ENCODE measurements around the gene OSTM1.

DNA sequence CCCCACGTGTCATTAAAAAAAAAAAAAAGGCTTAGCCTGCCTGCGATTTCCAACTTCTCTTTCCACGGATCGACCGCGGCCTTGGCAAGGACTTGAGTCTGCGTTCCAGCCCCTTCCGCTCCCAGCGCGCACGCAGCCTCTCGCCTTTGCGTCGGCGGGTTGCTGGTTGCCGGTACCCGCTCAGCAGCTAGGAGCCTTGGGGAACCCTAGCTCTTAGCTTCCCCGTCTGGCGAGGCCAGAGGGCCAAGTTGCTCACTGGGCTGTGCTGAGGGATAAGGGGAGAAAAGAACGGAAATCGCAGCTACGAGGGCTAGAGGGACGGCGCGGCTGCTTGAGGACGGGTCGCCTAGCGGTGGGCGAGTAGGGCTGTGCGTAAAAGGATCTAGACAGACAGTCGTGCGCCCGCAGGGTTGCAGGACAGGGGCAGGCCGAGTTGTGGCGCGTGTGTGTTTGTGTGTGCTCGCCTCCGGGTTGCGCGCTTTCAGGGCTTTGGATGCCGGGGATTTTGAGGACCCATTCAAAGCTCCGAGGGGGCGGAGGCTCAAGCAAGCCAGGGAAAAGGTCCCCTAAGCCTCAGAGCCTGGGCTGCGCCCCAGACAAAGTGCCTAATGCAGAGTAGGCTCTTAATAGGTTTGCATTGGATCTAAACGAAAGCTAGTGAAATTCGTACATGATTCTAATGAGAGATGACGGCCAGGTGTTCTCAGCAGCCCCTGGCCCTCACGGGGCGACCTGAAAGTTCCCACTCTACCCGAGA is 40.5 kb upstream of the OSTM1 start:
- TF ChIP-seq, protein P1, sequence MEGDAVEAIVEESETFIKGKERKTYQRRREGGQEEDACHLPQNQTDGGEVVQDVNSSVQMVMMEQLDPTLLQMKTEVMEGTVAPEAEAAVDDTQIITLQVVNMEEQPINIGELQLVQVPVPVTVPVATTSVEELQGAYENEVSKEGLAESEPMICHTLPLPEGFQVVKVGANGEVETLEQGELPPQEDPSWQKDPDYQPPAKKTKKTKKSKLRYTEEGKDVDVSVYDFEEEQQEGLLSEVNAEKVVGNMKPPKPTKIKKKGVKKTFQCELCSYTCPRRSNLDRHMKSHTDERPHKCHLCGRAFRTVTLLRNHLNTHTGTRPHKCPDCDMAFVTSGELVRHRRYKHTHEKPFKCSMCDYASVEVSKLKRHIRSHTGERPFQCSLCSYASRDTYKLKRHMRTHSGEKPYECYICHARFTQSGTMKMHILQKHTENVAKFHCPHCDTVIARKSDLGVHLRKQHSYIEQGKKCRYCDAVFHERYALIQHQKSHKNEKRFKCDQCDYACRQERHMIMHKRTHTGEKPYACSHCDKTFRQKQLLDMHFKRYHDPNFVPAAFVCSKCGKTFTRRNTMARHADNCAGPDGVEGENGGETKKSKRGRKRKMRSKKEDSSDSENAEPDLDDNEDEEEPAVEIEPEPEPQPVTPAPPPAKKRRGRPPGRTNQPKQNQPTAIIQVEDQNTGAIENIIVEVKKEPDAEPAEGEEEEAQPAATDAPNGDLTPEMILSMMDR (IDR thresholded peaks at IDR 0.05): no peak
- no peak for TF ChIP-seq POLR2A (IDR thresholded peaks at IDR 0.05)

All from testis (tissue), 2 donors.